ENCODE data around the gene IGFALS.

- TF ChIP-seq GATA3 (IDR thresholded peaks at IDR 0.05; ENCODE audit: low read depth, low read length) (no peak), GATA2 (IDR thresholded peaks at IDR 0.05; ENCODE audit: low read depth, low read length) (no peak)
Measured at GRCh38 chr16:1763521-1764511, 29.7 kb downstream of the IGFALS start.
